ENCODE measurements around the gene AGTR2.

- TF ChIP-seq EZH2 (IDR thresholded peaks at IDR 0.05; ENCODE audit: borderline replicate concordance, low read depth, low read length, severe bottlenecking), result no peak
- no peak for TF ChIP-seq CTCF (IDR thresholded peaks at IDR 0.05; ENCODE audit: extremely low read depth in 1 of 2, insufficient read depth in 1 of 2, low read depth in 1 of 2, low read length in 2 of 2)
- TF ChIP-seq POLR2A (IDR thresholded peaks at IDR 0.05; ENCODE audit: low read depth, low read length), result no peak
- TF ChIP-seq POLR2AphosphoS5 (IDR thresholded peaks at IDR 0.05; ENCODE audit: insufficient read depth, low read depth, low read length), result no peak
- no peak for TF ChIP-seq MAX (IDR thresholded peaks at IDR 0.05; ENCODE audit: insufficient read depth, insufficient read length)
- TF ChIP-seq MYC (IDR thresholded peaks at IDR 0.05; ENCODE audit: low read depth, low read length), result no peak
Measured at GRCh38 chrX:116213262-116213661, 42.7 kb downstream of the AGTR2 start.

Data from endothelial cell of umbilical vein (primary cell).